Anterior cingulate cortex (tissue), 58 donors: ENCODE data around the gene APBB1.
"Not testable (repeated sequence)": the region's sequence is repeated elsewhere in the genome, so short reads cannot be mapped to it uniquely, and the experiment has no call there.

Experiments
- DNase-seq, 58 donors: peaks; one replicate each; lab custom pipeline; 2025; lab: John Stamatoyannopoulos, UW

Gene APBB1

GRCh38 chr11:6393989-6394670 is 24.8 kb downstream of the APBB1 start:
- no peak for DNase-seq

GRCh38 chr11:6392251-6392650 is 26.6 kb downstream of the APBB1 start:
- not testable (repeated sequence) for DNase-seq

GRCh38 chr11:6391537-6392134 is 27.3 kb downstream of the APBB1 start:
- DNase-seq, result no peak

GRCh38 chr11:6390718-6391469 is 28.0 kb downstream of the APBB1 start:
- DNase-seq, result peak in 1 of 58 donors; percentile 43

- peak; percentile 46 to 98 (median 90) for DNase-seq
Measured at GRCh38 chr11:6389905-6390717, 28.8 kb downstream of the APBB1 start, which contains the start of gene SMPD1. SMPD1 (plus strand) TSS chr11:6390474; CDS start chr11:6390599, 125 bp downstream.

- DNase-seq, result no peak
Measured at GRCh38 chr11:6388748-6389147, 30.1 kb downstream of the APBB1 start.

- DNase-seq, result no peak
Measured at GRCh38 chr11:6387811-6388599, 30.9 kb downstream of the APBB1 start.

GRCh38 chr11:6385046-6385777 is 33.7 kb downstream of the APBB1 start:
- no peak for DNase-seq

- DNase-seq, result no peak
Measured at GRCh38 chr11:6378640-6378989, 40.3 kb downstream of the APBB1 start.

GRCh38 chr11:6377902-6378639 is 40.8 kb downstream of the APBB1 start:
- no peak for DNase-seq

GRCh38 chr11:6371825-6372224 is 47.1 kb downstream of the APBB1 start:
- no peak for DNase-seq

- no peak for DNase-seq
Measured at GRCh38 chr11:6365659-6366058, 53.2 kb downstream of the APBB1 start.

- DNase-seq, result peak in 53 of 58 donors; percentile 4 to 88 (median 51)
Measured at GRCh38 chr11:6362873-6363678, 55.8 kb downstream of the APBB1 start.

- no peak for DNase-seq
Measured at GRCh38 chr11:6362185-6362872, 56.6 kb downstream of the APBB1 start.

- no peak for DNase-seq
Measured at GRCh38 chr11:6360183-6360582, 58.7 kb downstream of the APBB1 start.

- peak in 40 of 58 donors; percentile 3 to 74 (median 34) for DNase-seq
Measured at GRCh38 chr11:6357222-6357621, 61.7 kb downstream of the APBB1 start.

GRCh38 chr11:6356503-6357055 is 62.3 kb downstream of the APBB1 start:
- no peak for DNase-seq
